Measurements from ENCODE around the gene HAUS6. TPM values are rescaled to one million over a fixed set of nuclear protein-coding genes. Genes with fewer than 3 reads are reported as not detected.
"Not testable (repeated sequence)": the region's sequence is repeated elsewhere in the genome, so short reads cannot be mapped to it uniquely, and the experiment has no call there.

Gene HAUS6
- total RNA-seq, 1 experiment from 2014 or later = 14.4 TPM

GRCh38 chr9:19104515-19105282, 2.0 kb upstream of the HAUS6 start:
- intact Hi-C loops (cut with micrococcal nuclease) = loop anchor here (5.0 to 10.0 kb wide), 2 partner anchors 68 to 130 kb away; partner anchors contain the start of gene DENND4C

GRCh38 chr9:19102181-19102630, 498 bp downstream of the HAUS6 start:
- intact Hi-C loops (cut with micrococcal nuclease) = loop anchor here (5.0 to 10.0 kb wide), 2 partner anchors 70 to 133 kb away; partner anchors contain the start of gene DENND4C
- Histone ChIP-seq H3K4me3 (ENCODE audit: low read length) (peak overlapping the region; percentile 83), H3F3A (ENCODE audit: low read length, unreplicated experiment) (no peaks in the 10 kb centered on the region), H3K36me3 (ENCODE audit: low read depth, low read length) (no peaks in the 10 kb centered on the region), H3K9ac (ENCODE audit: low read length) (peak overlapping the region; percentile 88), H3K79me2 (ENCODE audit: low read length) (peaks cover 53% of the 10 kb centered on the region), H3K4me1 (ENCODE audit: insufficient read depth, low read length) (peaks cover 7% of the 10 kb centered on the region; the same call in 1 of the 2 replicates), H3K4me2 (ENCODE audit: low read length) (peak overlapping the region; percentile 92), H3K9me3 (ENCODE audit: low read length) (no peaks in the 10 kb centered on the region), H3K9me2 (replicated peaks; ENCODE audit: low read length) (no peaks in the 10 kb centered on the region), H4K20me1 (ENCODE audit: low read length) (peaks cover 7% of the 10 kb centered on the region; the same call in 1 of the 2 replicates), H3K27me3 (ENCODE audit: low read length) (no peaks in the 10 kb centered on the region), H3K27ac (ENCODE audit: low read length) (peak overlapping the region; percentile 10; the same call in 1 of the 2 replicates), H2AFZ (ENCODE audit: low read length) (peak overlapping the region; percentile 93)
- ChIA-PET POLR2A (ENCODE audit: unreplicated experiment) (interaction anchor here (0.6 kb wide), 1 partner anchor 94 kb away, joined by 3 read pairs; no protein-coding TSS in a partner anchor), CTCF (no interaction called here)
- DNase-seq (peak; percentile 20), ATAC-seq (peak; percentile 43)
- TF ChIP-seq EZH2phosphoT487 (IDR thresholded peaks at IDR 0.05; ENCODE audit: borderline replicate concordance, low read length) (no peak), EZH2 (IDR thresholded peaks at IDR 0.05; ENCODE audit: low read length, unreplicated experiment) (no peak)
- TF ChIP-seq, protein P1, sequence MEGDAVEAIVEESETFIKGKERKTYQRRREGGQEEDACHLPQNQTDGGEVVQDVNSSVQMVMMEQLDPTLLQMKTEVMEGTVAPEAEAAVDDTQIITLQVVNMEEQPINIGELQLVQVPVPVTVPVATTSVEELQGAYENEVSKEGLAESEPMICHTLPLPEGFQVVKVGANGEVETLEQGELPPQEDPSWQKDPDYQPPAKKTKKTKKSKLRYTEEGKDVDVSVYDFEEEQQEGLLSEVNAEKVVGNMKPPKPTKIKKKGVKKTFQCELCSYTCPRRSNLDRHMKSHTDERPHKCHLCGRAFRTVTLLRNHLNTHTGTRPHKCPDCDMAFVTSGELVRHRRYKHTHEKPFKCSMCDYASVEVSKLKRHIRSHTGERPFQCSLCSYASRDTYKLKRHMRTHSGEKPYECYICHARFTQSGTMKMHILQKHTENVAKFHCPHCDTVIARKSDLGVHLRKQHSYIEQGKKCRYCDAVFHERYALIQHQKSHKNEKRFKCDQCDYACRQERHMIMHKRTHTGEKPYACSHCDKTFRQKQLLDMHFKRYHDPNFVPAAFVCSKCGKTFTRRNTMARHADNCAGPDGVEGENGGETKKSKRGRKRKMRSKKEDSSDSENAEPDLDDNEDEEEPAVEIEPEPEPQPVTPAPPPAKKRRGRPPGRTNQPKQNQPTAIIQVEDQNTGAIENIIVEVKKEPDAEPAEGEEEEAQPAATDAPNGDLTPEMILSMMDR (conservative IDR thresholded peaks at IDR 0.05; ENCODE audit: low read depth, low read length) = no peak
- TSS peak; percentile 74 for BruUV-seq (replicated peaks)

More at GRCh38 chr9:19104515-19105282, 2.0 kb upstream of the HAUS6 start:
- ATAC-seq = 0 out of 2 replicates have a peak, but pooled peaks have one; percentile 6
- peaks cover 7% of the 10 kb centered on the region; the same call in 1 of the 2 replicates for H3K4me1 ChIP-seq (ENCODE audit: insufficient read depth, low read length)
- peaks cover 7% of the 10 kb centered on the region; the same call in 1 of the 2 replicates for H4K20me1 ChIP-seq (ENCODE audit: low read length)
- H3K9me3 ChIP-seq (ENCODE audit: low read length) = no peaks in the 10 kb centered on the region
- H3K79me2 ChIP-seq (ENCODE audit: low read length) = peaks cover 30% of the 10 kb centered on the region
- H2AFZ ChIP-seq (ENCODE audit: low read length) = peak overlapping the region; percentile 26; the same call in 1 of the 2 replicates
- no peaks in the 10 kb centered on the region for H3K27me3 ChIP-seq (ENCODE audit: low read length)
- H3K9ac ChIP-seq (ENCODE audit: low read length) = no peak overlapping the region
- H3K9me2 ChIP-seq (replicated peaks; ENCODE audit: low read length) = no peaks in the 10 kb centered on the region
- no peak for DNase-seq
- POLR2A ChIA-PET (ENCODE audit: unreplicated experiment) = no interaction called here
- H3F3A ChIP-seq (ENCODE audit: low read length, unreplicated experiment) = no peaks in the 10 kb centered on the region
- H3K27ac ChIP-seq (ENCODE audit: low read length) = no peak overlapping the region
- H3K4me3 ChIP-seq (ENCODE audit: low read length) = no peak overlapping the region
- no peak overlapping the region for H3K4me2 ChIP-seq (ENCODE audit: low read length)
- BruUV-seq (replicated peaks) = no TSS peak
- no peaks in the 10 kb centered on the region for H3K36me3 ChIP-seq (ENCODE audit: low read depth, low read length)
- CTCF ChIA-PET = no interaction called here
- TF ChIP-seq EZH2 (IDR thresholded peaks at IDR 0.05; ENCODE audit: low read length, unreplicated experiment) = no peak
- TF ChIP-seq EZH2phosphoT487 (IDR thresholded peaks at IDR 0.05; ENCODE audit: borderline replicate concordance, low read length) = no peak

DNA sequence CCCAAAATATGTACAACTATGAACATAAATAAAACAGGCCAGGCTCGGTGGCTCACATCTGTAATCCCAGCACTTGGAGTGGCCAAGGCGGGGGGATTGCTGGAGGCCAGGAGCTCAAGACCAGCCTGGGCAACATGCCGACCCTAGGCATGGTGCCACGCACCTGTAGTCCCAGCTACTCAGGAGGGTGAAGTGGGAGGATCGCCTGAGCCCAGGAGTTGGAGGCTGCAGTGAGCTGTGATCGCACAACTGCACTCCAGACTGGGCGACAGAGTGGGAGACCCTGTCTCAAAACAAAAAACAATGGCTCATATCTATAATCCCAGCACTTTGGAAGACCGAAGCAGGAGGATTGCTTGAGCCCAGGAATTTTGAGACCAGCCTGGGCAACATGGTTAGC, 1.5 kb downstream of the HAUS6 start:
- intact Hi-C loops (cut with micrococcal nuclease) = loop anchor here (5.0 to 10.0 kb wide), 2 partner anchors 71 to 134 kb away; partner anchors contain the start of gene DENND4C
- H3K9me3 ChIP-seq (ENCODE audit: low read length) = no peaks in the 10 kb centered on the region
- H3F3A ChIP-seq (ENCODE audit: low read length, unreplicated experiment) = no peaks in the 10 kb centered on the region
- BruUV-seq (replicated peaks) = no TSS peak
- H3K4me3 ChIP-seq (ENCODE audit: low read length) = peak overlapping the region; percentile 83
- DNase-seq = no peak
- no peaks in the 10 kb centered on the region for H3K36me3 ChIP-seq (ENCODE audit: low read depth, low read length)
- no peaks in the 10 kb centered on the region for H3K27me3 ChIP-seq (ENCODE audit: low read length)
- H3K4me2 ChIP-seq (ENCODE audit: low read length) = peak overlapping the region; percentile 92
- peaks cover 61% of the 10 kb centered on the region for H3K79me2 ChIP-seq (ENCODE audit: low read length)
- POLR2A ChIA-PET (ENCODE audit: unreplicated experiment) = interaction anchor here (0.6 kb wide), 1 partner anchor 940 kb away, joined by 19 read pairs; no protein-coding TSS in a partner anchor
- peak overlapping the region; percentile 88 for H3K9ac ChIP-seq (ENCODE audit: low read length)
- no peak overlapping the region for H3K27ac ChIP-seq (ENCODE audit: low read length)
- no peak overlapping the region for H2AFZ ChIP-seq (ENCODE audit: low read length)
- TF ChIP-seq, protein P1 (conservative IDR thresholded peaks at IDR 0.05; ENCODE audit: low read depth, low read length) = no peak
- TF ChIP-seq EZH2phosphoT487 (IDR thresholded peaks at IDR 0.05; ENCODE audit: borderline replicate concordance, low read length) (no peak), EZH2 (IDR thresholded peaks at IDR 0.05; ENCODE audit: low read length, unreplicated experiment) (no peak)
- CTCF ChIA-PET = interaction anchor here (0.6 kb wide), 1 partner anchor 35 kb away, joined by 3 read pairs; no protein-coding TSS in a partner anchor
- no peak for ATAC-seq
- H4K20me1 ChIP-seq (ENCODE audit: low read length) = peaks cover 7% of the 10 kb centered on the region; the same call in 1 of the 2 replicates
- peaks cover 7% of the 10 kb centered on the region; the same call in 1 of the 2 replicates for H3K4me1 ChIP-seq (ENCODE audit: insufficient read depth, low read length)
- H3K9me2 ChIP-seq (replicated peaks; ENCODE audit: low read length) = no peaks in the 10 kb centered on the region

DNA sequence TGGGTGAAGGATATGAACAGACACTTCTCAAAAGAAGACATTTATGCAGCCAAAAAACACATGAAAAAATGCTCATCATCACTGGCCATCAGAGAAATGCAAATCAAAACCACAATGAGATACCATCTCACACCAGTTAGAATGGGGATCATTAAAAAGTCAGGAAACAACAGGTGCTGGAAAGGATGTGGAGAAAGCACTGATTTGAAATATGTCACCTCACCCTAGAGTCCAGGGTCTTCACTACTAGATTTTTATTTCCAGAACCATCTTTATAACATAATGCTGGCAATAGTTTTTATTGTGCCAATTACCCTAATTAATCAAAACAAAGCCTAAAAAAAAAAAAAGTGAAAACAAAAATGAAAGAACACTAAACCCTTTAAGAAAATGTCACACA, 5.3 kb downstream of the HAUS6 start:
- ATAC-seq; H3K4me3 ChIP-seq (ENCODE audit: low read length); DNase-seq; H4K20me1 ChIP-seq (ENCODE audit: low read length); H3K9ac ChIP-seq (ENCODE audit: low read length); H3K9me3 ChIP-seq (ENCODE audit: low read length); H3K9me2 ChIP-seq (replicated peaks; ENCODE audit: low read length); H2AFZ ChIP-seq (ENCODE audit: low read length); intact Hi-C loops (cut with micrococcal nuclease); H3K4me1 ChIP-seq (ENCODE audit: insufficient read depth, low read length); CTCF ChIA-PET; H3F3A ChIP-seq (ENCODE audit: low read length, unreplicated experiment); H3K27ac ChIP-seq (ENCODE audit: low read length); BruUV-seq (replicated peaks); H3K27me3 ChIP-seq (ENCODE audit: low read length): not testable (repeated sequence)
- Histone ChIP-seq H3K79me2 (ENCODE audit: low read length) (peaks cover 69% of the 10 kb centered on the region), H3K4me2 (ENCODE audit: low read length) (peak overlapping the region; percentile 19; the same call in 1 of the 2 replicates), H3K36me3 (ENCODE audit: low read depth, low read length) (peaks cover 27% of the 10 kb centered on the region)
- POLR2A ChIA-PET (ENCODE audit: unreplicated experiment) = interaction anchor here (0.6 kb wide), 1 partner anchor 97 kb away, joined by 3 read pairs; no protein-coding TSS in a partner anchor

Data from PC-3 (cell line).